ENCODE results near the gene MGAT4B.
"Not testable (repeated sequence)": the region's sequence is repeated elsewhere in the genome, so short reads cannot be mapped to it uniquely, and the experiment has no call there.

Gene MGAT4B

DNA sequence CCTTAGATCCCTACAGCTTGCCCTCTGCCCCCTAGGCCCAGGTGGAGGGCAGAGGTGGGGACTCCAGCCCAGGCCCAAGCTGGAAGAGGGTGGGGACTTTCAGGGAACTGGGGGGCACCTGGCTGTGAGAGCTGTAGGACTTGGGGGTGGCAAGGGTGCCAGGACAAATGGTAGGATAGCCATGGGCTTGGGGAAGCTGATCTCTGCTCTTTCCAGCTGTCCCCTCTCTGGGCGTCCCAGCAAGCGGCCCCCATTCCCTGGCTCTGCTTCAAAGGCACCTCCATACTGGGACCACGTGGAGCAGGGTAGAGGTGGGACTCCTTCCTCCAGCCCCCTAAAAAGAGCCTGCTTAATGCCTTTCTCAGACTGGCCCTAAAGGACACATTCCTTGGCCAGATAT lies 12.5 kb downstream of the MGAT4B start:
- no peak for DNase-seq (ENCODE audit: low read depth)

DNA sequence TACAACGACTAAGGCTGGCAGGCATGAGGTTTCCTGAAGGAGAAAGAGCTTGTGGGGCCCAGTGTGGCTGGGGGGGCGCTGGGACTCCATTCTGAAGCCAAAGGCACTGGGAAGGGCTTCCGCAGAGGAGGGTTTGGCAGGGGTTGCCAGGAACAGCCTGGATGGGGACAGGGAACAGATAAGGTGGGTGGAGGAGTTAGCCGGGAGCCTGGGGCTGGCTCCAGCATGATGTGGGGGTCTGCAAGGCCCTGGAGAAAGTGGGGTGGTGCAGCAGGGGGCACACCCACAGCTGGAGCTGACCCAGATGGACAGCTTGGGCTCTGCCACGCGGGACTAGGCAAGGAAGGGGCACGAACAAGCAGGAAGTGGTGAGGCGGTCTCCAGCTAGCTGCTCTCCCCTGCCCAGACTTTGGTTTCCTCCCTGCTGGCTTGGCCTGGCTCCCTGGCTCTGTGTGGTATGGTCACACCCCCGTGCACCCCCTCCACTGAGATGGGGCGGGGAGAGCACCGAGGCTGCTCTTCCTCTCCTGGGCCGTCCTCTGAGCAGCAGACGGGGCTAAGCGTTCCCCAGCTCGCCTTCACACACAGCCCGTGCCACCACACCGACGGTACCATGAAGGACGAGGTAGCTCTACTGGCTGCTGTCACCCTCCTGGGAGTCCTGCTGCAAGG lies 13.1 kb downstream of the MGAT4B start, which contains the start of gene LTC4S:
LTC4S (plus strand) TSS at position 519 of the 672 bp plus-strand sequence; CDS start at position 614, 95 bp downstream.
- DNase-seq (ENCODE audit: low read depth) = no peak

DNA sequence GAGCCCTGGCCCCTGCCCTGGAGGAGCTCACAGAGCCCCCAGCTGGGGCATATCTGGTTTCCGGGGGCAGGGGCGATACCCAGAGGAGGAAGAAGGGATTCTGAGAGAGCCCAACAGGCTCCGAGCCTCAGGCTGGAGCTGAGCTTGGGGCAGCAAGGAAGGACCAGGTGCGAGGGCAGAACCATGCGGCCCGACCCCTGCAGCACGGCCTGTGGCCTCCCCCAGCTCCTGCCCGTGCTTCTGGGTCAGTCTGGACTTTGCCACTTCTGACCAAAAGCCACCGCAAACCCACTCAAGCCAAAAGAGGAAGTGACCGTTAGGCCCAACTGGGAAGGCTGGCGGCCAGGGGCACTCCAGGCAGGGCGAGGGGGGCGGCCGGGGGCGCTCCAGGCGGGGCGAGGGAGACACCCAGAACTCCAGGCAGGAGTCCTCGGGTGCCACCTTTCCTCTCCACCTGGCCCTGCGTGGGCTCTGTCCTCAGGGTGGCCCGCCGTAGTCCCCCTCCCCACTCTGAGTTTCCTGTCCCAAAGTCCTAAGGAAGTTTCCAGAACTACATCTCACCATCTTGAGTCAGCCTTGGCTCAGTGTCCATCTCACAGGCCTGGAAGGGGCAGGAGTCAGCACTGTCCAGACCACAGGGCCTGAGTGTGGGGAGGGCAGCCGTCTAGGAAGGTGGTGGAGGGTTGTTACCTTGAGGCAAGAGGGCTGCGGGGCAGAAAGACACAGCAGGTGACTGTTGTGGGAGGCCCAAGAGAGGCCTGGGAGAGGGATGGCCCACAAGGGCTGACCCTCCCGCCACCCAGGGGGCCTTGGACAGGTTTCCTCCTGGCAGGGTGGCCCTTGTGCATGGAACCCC lies 13.8 kb downstream of the MGAT4B start:
- DNase-seq (ENCODE audit: low read depth) = no peak

DNA sequence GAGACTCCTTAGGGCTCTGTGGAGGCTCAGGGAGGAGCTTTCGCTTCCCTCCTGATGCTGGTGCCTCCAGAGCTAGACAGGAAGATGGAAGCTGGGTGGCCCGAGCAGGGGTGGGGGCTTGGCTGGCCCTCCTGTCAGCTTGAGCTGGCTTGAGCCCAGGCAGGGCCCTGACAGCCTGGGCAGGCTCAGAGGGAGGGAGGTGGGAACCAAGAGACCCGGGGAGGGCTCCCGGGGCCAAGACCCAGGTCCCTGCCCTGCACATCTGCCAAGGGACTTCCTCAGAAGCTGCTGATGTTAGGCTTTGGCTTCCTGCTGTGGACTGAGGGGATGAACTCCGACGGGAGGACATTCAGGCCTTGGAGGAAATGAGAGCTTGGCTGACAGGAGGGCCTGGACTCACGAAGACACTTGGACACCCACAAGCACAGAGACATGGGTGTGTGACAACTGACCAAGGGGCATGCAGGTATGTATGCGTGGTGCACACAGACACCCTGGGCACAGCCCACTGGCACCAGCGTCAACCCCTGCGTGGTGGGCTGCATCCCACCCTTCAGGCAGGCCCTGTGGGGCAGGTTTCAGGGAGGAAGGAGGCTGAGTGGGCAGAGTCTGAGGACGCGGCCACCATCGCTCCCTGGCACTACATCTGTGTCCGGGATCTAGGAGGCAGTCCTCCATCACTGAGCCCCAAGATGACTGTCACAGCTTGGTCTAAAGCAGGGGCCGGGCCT lies 14.6 kb downstream of the MGAT4B start:
- no peak for DNase-seq (ENCODE audit: low read depth)

DNA sequence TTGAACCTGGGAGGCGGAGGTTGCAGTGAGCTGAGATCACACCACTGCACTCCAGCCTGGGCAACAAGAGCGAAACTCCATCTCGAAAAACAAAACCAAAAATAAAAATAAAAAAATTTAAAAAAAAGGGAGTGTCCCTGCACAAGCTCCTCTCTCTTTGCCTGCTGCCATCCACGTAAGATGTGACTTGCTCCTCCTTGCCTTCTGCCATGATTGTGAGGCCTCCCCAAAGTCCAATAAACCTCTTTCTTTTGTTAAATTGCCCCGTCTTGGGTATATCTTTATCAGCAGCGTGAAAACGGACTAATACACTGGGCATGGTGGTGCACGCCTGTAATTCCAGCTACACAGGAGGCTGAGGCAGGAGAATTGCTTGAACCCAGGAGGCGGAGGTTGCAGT lies 17.4 kb downstream of the MGAT4B start:
- not testable (repeated sequence) for DNase-seq (ENCODE audit: low read depth)

DNA sequence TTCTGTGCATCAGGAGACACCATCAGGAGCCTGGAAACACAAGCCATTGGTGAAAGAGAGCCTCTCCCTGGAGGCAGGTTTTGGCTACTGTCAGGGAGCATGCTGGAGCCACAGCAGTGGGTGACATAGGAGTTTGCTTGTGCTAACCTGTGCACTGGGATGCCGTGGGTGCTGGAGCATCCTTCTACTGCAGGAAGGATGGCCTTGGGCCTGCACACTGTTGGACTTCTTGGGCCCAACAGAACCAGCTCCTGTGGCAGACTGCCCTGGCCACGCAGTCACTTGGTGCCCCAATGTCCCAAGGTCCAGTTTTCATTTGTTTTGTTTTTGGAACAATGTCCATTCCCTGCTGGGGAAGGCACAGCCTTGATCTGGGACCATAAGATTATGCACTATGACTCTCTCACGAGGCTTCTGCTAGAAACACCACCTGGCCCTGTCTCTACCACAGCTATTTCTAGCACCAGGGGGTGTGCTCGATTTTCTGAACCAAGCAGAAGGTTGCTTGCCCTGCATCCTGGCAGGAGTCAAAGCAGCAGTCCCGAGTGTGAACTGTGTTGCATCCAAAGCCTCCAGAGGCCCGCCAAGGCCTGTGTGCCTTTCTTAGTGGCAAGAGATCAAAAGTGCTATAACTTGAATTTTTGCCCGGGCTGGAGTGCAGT lies 18.3 kb downstream of the MGAT4B start:
- DNase-seq (ENCODE audit: low read depth) = no peak

DNA sequence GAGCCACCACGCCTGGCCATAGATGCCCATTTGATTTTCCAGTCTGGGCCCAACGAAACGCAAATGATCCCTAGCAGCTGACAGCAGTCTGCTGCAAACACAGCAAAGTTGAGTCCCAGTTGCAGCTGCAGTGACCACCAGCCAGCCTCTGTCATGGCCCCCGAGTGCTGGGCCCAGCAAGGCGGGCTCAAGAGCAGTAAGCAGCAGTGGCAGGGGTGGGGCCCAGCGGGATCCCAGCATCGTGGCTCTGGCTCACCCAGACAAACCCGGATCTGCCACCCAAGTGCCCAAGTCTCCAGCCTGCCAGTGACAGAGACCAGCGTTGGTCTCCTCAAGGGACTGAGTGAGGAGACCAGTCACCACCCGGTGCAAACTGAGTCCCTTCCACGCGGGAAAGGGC lies 19.8 kb downstream of the MGAT4B start:
- no peak for DNase-seq (ENCODE audit: low read depth)

DNA sequence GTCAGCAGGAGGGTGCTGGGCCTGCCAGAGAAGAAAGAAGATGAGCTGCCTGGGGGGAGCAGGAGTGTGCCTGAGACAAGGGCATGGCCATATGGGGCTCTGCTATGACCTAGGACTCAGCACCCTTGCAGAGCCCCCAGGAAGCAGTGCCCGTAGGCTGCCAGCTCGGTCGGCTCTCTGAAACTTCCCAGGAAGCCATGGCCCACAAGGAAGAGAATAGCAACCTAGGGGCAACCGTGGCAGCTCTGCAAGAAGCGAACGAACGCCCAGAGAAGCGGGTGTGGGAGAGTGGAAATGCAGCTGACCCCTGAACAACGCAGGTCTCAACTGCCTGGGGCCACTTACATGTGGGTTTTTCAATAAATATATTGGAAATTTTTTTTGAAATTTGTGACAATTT lies 23.5 kb downstream of the MGAT4B start:
- no peak for DNase-seq (ENCODE audit: low read depth)

DNA sequence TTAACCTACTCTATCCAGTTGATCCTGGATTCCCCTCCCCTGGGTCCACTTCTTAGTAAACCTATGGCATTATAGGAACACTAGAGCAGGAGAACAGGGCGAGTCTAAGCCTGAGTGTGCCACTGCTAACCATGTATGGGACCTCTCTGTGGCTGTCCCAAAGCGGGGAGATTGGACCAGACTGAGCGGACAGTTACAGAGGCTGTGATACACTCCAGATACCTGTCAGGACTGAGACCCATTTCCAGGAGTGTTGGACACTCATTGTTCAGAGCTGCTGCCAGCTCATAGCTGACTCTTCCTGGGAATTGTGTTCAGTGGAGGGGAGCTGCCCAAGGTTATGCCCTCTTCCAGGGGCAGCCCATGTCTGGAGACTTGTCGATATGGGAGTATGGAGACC lies 24.8 kb downstream of the MGAT4B start:
- DNase-seq (ENCODE audit: low read depth) = no peak

DNA sequence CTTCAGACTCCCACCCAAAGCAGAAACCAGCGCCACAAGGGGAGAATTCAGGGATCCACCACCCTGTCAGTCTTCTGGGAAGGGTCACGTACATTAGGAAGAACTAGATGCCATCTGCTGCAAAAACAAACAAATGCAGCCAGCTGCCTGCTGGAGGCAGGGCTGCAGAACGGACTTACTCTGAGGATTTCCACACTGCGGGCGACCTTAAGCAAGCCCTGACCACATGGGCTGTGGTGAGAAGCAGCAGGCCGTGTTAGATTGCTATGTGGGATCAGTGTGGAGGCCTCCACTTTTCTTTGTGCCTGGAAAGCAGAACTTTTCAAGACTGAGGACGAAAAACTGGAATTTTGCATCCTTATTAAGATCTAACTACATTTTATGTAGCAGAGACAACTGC lies 26.3 kb downstream of the MGAT4B start:
- no peak for DNase-seq (ENCODE audit: low read depth)

DNA sequence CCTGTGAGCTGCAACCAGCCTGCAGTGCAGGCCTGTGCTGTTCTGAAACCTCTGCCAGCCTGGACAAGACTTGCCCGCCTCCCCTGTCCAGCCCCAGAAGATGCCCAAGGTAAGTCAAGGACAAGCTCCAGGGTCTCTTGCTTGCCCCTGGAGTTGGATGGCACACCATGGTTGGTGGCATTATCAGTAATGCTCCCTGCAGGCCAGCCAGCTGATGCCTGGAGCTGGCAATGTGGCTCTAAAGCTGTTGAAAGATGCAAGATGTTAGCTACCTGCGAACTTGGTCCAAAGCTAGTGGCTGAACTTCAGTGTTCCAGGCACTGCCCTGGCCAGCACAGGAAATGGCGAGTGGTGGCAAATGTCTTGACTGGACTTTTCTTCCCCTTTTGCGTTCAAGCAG lies 26.8 kb downstream of the MGAT4B start:
- DNase-seq (ENCODE audit: low read depth) = no peak

DNA sequence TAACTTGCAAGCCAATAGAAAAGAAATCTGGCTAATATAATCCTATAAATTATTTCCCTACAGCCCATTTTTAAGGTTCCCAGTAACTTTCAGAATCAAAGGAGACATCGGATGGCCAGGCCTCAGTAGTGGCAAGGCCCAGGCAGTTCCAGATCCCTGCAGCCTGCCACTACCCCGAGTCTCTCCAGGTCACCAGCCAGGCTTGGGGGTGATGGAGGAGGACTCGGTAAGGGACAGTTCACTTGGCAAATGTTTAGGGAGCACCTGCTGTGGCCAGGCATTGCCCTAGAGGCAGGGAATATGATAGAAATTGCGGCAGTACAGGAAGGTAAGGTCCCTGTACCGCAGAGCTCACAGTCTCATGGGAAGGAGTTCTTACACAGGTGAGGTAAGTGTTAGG lies 28.1 kb downstream of the MGAT4B start:
- no peak for DNase-seq (ENCODE audit: low read depth)

DNA sequence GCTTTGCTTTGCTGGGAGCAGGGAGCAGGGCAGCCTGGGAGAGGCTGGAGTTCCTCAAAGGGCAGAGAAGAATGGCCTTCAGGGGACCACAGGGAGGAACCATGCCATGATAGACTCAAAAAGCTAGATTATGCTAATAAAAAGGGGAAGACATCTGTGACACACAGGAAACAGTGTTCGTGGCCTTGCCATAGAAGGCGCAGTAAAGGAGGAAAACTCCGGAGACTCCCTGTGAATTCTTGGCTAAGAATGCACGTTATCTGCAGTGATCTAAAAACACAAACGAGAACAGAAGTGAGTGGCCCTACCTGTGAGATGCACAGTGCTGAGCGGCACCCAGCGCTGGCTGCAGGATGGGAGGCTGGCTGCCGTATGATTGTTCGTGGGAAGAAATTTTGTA lies 28.8 kb downstream of the MGAT4B start:
- no peak for DNase-seq (ENCODE audit: low read depth)

DNA sequence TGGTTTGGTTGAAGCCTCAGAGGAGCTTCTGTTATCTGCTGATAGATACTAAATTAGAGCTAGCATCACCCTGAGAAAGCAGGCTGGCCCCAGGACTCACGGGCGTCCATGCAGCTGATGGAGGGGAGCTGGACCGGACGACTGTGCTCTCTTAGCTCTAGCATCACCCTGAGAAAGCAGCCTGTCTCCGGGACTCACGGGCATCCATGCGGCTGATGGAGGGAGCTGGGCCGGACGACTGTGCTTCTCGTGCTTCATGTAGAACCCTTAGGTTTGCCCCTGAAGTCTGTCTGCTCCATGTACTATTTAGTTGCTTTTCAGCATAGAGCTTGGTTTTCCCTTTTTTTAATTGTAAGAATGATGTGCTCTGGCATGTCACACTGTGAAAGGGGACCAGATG lies 29.2 kb downstream of the MGAT4B start:
- DNase-seq (ENCODE audit: low read depth) = no peak

DNA sequence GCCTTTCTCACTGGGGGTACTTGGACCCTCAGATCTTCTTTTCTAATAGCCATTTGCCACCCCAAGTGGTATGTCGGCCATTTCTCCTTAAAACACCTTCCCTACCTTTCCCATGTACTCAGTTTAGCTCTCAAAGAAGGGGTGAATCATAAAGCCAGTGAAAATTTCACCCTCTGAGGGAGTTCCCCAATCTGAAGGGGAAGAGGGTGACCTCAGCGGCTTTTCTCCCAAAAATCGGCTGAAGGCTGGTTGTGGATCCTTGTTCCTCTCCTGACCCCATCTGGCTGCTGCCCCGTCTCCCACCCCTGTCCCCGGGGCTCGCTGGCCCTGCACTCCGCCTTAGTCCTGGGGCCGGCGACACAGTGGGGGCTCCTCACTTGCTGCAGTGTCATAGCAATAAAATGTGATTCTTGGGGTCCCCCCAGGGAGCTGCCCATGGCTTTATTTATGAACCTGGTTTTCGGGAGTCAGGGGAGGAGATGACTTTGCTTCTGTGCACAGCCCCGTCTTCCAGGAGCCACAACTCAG lies 30.2 kb downstream of the MGAT4B start:
- no peak for DNase-seq (ENCODE audit: low read depth)

DNA sequence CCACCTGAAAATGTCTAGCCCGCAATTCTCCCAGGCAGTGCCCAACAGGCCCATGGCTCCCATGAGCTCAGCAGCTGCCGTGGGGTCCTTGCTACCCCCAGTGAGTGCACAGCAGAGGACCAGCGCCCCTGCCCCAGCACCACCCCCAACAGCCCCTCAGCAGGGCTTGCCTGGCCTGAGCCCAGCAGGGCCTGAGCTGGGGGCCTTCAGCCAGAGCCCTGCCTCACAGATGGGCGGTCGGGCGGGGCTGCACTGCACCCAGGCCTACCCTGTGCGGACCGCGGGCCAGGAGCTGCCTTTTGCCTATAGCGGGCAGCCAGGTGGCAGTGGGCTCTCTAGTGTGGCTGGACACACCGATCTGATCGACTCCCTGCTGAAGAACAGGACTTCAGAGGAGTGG lies 32.2 kb downstream of the MGAT4B start:
- DNase-seq (ENCODE audit: low read depth) = no peak

DNA sequence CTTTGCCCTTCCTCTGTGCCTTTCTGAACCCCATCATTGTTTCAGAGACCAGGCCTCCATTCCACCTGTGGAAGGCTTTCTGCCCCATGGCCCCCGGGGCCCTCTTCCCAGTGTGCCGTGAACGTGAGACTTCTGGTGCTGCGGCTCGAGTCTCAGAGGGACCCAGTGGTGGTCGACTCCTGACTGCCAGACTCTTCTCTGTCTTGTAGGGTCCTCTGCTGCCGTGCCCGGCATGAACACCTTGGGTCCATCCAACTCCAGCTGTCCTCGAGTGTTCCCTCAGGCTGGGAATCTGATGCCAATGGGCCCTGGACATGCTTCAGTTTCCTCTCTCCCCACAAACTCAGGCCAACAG lies 33.0 kb downstream of the MGAT4B start:
- no peak for DNase-seq (ENCODE audit: low read depth)

DNA sequence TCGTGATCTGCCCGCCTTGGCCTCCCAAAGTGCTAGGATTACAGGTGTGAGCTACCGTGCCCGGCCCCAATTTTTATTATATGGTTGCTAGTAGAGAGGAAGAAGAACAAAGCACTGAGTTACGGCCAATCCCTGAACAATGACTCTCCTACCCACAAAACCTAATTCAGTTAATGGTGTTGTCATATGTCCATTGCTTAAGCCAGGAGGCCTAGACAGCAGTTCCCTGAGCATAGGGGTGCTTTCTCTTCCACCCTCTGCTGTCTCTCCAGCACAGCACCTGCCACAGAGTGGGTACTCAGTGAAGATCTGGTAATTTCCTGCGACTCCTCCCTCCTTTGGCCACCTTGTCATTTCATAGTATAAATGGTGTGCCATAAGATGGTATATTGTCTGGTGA lies 34.3 kb downstream of the MGAT4B start:
- DNase-seq (ENCODE audit: low read depth) = no peak

DNA sequence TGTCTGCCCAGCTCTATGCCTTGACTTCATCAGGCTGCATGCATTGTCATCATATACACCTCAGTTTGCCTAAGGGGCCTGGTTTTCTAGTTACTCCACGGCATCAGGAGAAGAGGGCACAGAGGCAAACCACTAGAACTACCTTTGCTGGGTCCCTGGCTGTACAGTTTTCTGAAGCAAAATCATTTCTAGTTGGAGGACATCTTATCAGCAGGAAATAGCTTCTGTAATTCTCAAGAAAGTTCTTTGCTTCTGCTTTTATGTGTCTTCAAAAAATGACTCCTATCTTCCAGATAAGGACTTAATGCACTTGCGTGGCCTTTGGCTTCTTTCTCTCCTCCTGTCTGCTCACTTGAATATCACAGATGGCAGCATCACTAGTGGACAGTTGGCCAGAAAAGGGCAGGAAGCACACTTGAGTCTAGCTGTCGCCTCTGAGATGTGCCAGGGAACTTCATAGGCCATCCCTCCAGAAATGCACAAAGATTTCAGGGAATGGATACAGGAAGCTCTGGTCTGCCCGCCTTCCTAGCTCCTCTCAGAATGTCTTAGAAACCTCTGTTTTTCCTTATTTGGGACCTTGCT lies 35.3 kb downstream of the MGAT4B start:
- DNase-seq (ENCODE audit: low read depth) = no peak

DNA sequence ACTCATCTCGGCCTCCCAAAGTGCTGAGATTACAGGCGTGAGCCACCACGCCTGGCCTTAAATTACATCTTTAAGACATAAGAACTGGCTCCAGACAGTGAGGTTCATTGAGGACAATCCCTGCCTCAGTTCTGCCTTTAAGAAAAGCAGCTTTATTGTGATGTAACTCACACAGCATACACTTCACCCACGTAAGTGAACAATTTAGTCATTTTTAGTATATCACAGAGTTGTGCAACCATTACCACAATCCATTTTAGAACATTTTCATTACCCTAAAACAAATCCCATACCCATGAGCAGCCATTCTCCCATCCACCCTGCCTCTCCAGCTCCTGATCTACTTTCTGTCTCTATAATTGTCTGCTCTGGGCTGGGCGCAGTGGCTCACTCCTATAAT lies 36.9 kb downstream of the MGAT4B start:
- DNase-seq (ENCODE audit: low read depth) = no peak

DNA sequence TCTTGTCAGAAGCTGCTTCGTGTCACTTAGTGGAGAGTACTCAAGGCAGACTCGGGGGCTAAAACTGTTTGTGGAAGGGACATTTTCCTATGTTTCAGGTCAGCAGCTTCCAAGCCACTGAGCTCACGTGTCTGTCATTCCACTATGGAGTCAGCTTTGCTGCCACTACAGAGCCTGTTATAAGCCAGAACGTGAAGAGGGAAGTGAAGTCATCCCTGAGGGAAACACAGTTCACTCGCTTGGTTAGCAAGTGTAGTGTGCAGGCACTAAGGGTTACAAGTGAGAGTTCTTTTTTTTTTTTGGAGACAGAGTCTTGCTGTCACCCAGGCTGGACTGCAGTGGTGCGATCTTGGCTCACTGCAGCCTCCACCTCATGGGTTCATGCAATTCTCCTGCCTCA lies 37.4 kb downstream of the MGAT4B start:
- no peak for DNase-seq (ENCODE audit: low read depth)

Data from stimulated activated CD8-positive, alpha-beta memory T cell treated with anti-CD3 and anti-CD28 coated beads, Interleukin-15, amount 100 ng/mL, for 24 hours (primary cell).